Daoy (cell line): ENCODE data around the gene DHRS12. TPM values are rescaled to one million over a fixed set of nuclear protein-coding genes. Genes with fewer than 3 reads are reported as not detected.

Experiments used
- DNase-seq: peaks from one replicate; pipeline ENCODE4 v3.0.0-alpha.2; 2015; ENCODE audit warnings: low read depth
- total RNA-seq: library from RNA; depleted of rRNA; stranded (reverse); fragments of >200 nt; shearing (Covaris generic); gene quantifications from 2 replicates; pipeline ENCODE4 v1.2.3, GENCODE V29; 2014; rRNA removed

The DHRS12 gene
- total RNA-seq, 1 experiment from 2014 or later: not detected

- no peak for DNase-seq
These were observed 75.7 kb downstream of the DHRS12 start for GRCh38 chr13:51728275-51728673.

GRCh38 chr13:51727634-51728274, 76.2 kb downstream of the DHRS12 start:
- no peak for DNase-seq

GRCh38 chr13:51726446-51727193, 77.3 kb downstream of the DHRS12 start:
- peak; percentile 19 for DNase-seq

GRCh38 chr13:51724721-51725120, 79.2 kb downstream of the DHRS12 start:
- no peak for DNase-seq

DNA sequence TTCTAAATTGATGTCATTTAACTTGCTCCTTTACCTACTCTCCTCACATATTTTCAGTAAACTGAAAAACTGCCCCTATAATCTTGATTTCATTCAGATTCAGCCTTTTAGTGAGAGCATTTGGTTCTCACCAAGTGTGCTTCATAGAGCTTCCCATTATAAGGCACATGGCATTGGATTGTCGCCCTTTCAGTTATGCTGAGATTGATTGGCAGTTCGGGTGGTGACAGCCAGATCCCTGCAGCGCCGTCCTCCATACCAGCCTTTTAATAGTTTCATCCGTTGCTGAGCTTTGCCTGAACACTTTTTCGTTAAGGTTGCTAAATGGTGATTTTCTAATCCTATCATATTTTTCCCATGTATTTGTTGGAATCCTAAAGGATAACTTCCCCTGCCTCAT, 80.4 kb downstream of the DHRS12 start:
- no peak for DNase-seq

GRCh38 chr13:51721496-51721895, 82.5 kb downstream of the DHRS12 start:
- no peak for DNase-seq

GRCh38 chr13:51719394-51719793, 84.6 kb downstream of the DHRS12 start:
- DNase-seq: no peak

Other genes starting within 250 kb of the DHRS12 start
- 1.4 and 4.5 TPM in 2 replicates for gene WDFY2, start 219.7 kb downstream of the DHRS12 start, total RNA-seq
- gene TMEM272, start 41.0 kb upstream of the DHRS12 start, total RNA-seq: not detected in 2 replicates
- not detected in 2 replicates for gene CCDC70, start 57.8 kb upstream of the DHRS12 start, total RNA-seq
- gene ATP7B, start 207.3 kb upstream of the DHRS12 start, total RNA-seq: 1.5 TPM in 2 replicates
- 6.9 and 19.1 TPM in 2 replicates for gene ALG11, start 208.2 kb upstream of the DHRS12 start, total RNA-seq
- gene UTP14C, start 220.5 kb upstream of the DHRS12 start, total RNA-seq: 5.8 and 6.0 TPM in 2 replicates